ENCODE results near the gene RPRD1B.

The RPRD1B gene

DNA sequence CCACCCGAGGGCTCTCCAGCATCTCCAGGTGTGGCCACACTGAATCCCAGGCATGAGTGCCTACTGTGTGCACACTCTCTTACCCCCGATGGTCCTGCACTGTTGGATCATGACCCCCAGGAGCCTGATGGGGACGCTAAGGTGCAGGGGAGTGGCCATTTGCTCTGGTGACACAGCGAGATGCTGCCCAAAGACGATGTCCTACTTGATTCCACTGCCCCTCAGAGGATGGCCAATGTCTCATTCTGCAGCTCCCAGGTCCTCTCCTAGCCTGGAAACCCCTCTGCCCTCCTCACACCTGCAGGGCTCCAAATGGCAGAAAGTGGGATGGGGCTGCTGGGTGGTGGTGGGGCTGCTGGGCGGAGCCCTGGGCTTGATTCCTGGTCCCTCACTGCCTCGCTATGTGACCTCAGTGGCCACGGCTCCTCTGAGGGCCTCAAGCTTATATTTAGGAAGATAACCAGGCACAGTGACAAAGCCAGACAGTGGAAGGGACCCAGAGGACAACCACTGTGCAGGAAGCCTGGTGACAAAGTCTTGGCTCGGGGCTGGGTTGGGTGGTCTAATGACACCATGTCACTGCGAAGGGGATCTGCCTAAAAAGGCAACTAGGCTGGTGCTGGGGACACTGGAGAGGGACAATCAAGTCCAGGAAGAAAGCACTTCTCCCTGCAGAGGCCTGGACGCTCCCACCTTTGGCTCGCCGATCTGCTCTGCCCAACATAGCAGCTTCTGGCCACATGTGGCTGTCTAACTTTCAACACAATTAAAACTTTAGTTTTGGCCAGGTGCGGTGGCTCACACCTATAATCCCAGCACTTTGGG lies 103.1 kb downstream of the RPRD1B start:
- no peak for DNase-seq (ENCODE audit: low spot score)

DNA sequence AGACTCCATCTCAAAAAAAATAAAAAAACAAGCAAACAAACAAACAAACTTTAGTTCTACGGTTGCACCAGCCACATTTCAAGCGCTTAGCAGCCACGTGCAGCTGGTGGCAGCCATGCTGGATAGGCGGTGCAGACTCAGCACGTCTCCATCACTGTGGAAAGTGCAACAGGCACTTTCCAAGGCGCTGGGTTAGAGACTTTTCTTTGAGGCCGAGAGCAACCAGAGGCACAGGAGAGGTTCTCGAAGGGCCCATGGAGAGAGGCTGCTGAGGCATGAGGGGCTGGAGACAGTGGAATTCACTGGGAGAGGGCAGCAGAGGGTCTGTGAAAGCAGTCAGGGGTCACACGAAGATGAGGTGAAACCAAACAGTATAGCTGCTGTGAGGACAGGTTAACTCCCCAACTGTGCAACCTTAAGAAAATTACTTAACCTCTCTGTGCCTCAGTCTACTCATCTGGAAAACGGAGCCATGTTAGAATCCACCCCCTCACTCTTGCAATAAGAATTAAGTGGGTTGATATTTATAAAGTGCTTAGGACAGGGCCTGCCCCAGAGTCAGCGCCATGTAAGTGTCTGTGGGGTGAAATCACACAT lies 104.0 kb downstream of the RPRD1B start:
- DNase-seq (ENCODE audit: low spot score): no peak

DNA sequence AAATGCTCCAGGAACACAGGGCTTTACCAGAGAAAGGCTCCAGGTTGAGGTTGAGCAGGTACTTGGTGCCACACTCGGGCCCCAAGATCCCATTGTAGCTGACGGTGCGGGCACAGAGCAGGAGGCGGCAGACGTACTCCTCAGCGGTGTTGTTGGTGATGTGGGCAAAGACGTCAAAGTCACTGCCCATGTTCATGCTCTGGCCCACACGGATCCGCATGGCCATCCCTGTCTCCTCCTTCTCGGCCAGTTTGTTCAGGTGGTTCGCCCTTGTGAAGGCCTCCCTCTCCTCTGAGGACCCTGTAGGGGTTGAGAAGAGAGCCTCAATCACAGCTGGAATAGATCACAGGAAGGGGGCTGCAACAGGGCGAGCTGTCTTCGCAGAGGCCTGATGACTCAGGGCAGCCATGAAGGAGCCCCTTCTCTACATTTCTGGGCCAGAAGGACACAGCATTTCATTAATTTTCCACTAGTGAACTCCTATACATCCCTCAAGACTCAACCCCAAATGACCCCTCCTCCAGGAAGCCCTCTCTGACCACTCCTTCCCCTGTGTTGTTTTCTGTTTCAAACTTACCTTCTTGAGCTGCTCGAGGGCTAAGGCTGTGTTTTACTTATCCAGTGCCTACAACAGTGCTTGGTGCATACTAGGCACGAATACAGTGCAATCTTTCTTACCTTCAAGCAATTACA lies 104.7 kb downstream of the RPRD1B start:
- DNase-seq (ENCODE audit: low spot score): no peak

DNA sequence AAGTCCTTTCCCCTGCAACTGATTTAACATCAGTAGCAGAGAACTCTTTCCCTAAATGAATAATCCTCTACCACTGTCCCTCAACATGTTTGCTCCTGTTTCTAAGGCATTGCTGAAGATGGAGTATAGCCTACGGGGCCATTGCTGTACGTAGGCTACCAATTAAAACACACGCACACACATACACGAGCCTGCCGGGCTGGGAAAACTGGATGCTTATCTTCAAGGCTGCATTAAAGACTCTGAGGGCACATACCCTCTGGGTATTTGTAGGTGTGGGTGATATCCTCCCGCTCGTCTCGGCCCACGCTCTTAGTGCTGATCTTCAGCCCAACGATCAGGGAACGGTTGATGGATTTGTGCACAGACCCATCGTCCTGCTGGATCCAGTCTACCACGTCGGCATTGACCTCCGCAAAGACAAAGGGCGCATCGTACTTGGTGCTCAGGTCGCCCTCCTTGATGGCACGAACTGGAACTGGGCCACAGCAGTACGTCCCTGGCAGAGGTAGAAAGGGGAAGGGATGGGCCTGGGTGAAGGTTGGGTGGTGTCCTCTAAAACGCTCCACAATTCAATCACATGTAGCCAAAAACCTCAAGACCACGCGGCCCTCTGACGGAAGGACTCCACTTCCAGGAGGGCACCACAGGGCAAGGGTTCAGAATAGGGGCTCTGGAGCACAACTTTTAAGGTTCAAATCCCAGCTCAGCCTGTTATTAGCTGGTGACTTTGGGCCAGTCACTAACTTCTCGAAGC lies 105.8 kb downstream of the RPRD1B start:
- DNase-seq (ENCODE audit: low spot score): no peak

DNA sequence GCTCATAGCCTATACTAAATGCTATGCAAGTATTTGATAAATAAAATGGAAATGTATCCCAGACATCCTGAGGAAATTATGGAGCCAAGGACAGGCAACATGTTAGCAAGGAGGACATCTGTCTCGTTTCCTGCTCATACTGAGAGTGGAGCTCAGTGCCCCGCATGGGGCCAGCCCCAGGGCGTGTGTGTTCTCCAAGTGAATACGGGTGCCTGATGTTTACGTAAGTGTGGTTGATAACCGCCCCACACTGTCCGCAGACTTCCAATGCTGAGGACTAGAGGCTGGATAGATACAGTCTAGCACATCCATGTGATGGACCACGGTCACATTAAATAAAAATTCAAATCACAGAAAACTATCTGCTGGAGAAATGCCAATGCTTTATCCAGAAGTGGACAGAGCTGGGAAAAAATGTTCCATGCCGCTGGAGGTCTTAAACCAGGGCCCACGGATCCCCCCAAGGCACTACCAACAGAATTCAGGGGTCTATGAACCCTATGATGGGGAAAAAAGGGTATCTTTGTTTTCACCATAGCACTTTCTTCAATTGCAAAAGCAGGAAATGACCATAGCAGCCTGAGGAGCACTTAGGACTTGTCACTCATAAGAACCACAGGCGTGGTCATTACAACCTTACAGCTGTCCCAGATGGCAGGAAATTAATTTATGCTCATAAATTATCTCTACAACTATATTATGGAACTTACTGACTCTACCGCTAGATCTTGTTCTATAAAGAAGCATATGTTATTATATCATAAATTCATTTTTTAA lies 106.6 kb downstream of the RPRD1B start:
- no peak for DNase-seq (ENCODE audit: low spot score)

DNA sequence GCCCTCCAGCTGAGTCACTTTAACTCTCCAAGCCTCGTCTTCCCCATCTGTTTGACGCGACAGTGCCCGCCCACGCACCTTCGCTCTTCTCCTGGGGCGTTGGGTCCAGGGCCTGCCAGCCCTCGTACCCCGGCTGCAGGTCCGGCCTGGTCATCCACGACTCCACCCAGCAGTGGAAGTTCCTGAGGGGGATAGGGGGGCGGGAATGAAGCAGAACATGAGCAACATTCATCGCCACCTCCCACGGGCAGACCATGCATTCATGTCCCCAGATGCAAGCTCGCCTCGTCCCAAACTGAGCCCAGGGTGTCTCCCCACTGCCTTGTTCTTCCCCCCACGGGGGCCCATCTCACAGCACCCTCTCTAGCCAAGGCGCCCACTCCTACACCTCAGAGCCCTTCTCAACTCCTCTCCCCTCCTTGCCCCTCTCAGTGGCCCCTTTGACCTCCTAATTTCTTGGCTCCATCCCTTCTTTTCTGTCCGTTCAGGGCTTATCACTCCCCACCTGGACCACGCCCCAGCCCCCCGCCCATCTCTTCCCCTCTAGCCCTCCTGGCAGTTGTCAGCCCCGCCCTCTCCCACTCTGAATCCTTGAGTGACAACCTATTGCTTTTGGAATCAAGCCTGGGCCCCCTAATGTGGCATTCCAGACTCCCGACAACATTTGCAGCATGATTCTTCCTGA lies 107.8 kb downstream of the RPRD1B start:
- DNase-seq (ENCODE audit: low spot score): no peak
